CD8-positive, alpha-beta memory T cell (primary cell): ENCODE results near the gene DEUP1. TPM values are rescaled to one million over a fixed set of nuclear protein-coding genes. Genes with fewer than 3 reads are reported as not detected.

ENCODE experiments used
- CTCF ChIA-PET: fragments of 350-600 bp; sonication (Branson Sonifier 250); formaldehyde crosslinking; loops from one replicate; lab custom pipeline; 2021; ENCODE audit warnings: antibody characterized with exemption; lab: Charles Lee
- POLR2A ChIA-PET: fragments of 350-600 bp; sonication (Branson Sonifier 250); formaldehyde crosslinking; loops from one replicate; lab custom pipeline; 2021; ENCODE audit warnings: antibody characterized with exemption; lab: Charles Lee
- DNase-seq, 5 donors: peaks; one replicate each; pipeline versions ENCODE4 v3.0.0 to v3.0.0-alpha.2; 2020 to 2022; ENCODE audit warnings: mixed read lengths in 1 of 5
- H3K27ac ChIP-seq: one replicate; pipeline ENCODE4 v1.7.0; 2013; ENCODE audit warnings: low read depth, mild to moderate bottlenecking, low read length, moderate library complexity
- H3K27me3 ChIP-seq: 2 replicates; pipeline ENCODE4 v1.7.0; 2013; ENCODE audit warnings: low read length, mild to moderate bottlenecking; ENCODE audit not compliant: insufficient read depth, poor library complexity, severe bottlenecking
- H3K36me3 ChIP-seq: 2 replicates; pipeline ENCODE4 v1.7.0; 2013; ENCODE audit warnings: mild to moderate bottlenecking, low read length, moderate library complexity; ENCODE audit not compliant: insufficient read depth
- H3K4me1 ChIP-seq: 2 replicates; pipeline ENCODE4 v1.7.0; 2013; ENCODE audit warnings: mild to moderate bottlenecking, low read length, moderate library complexity; ENCODE audit not compliant: insufficient read depth
- H3K4me3 ChIP-seq: 2 replicates; pipeline ENCODE4 v1.7.0; 2013; ENCODE audit warnings: mild to moderate bottlenecking, low read length
- H3K9me3 ChIP-seq: 2 replicates; pipeline ENCODE4 v1.7.0; 2013; ENCODE audit warnings: mild to moderate bottlenecking, low read length
- H3K27ac Mint-ChIP-seq, 8 donors: one replicate each; pipeline ENCODE4 v1.8.0; 2020 to 2021; ENCODE audit warnings: mixed read lengths in 8 of 8, mild to moderate bottlenecking in 6 of 8, inconsistent platforms in 3 of 8, moderate library complexity in 3 of 8
- H3K27me3 Mint-ChIP-seq, 2 donors: one replicate each; pipeline ENCODE4 v1.8.0; 2020 to 2021; ENCODE audit warnings: mixed read lengths in 2 of 2, mild to moderate bottlenecking in 1 of 2, moderate library complexity in 1 of 2
- H3K36me3 Mint-ChIP-seq, 3 donors: one replicate each; pipeline ENCODE4 v1.8.0; 2020 to 2021; ENCODE audit warnings: mixed read lengths in 3 of 3, inconsistent platforms in 1 of 3, mild to moderate bottlenecking in 1 of 3
- H3K4me1 Mint-ChIP-seq, 3 donors: one replicate each; pipeline ENCODE4 v1.8.0; 2020 to 2021; ENCODE audit warnings: mixed read lengths in 3 of 3, inconsistent platforms in 1 of 3, mild to moderate bottlenecking in 1 of 3
- H3K4me3 Mint-ChIP-seq, 7 donors: one replicate each; pipeline ENCODE4 v1.8.0; 2020 to 2021; ENCODE audit warnings: mixed read lengths in 7 of 7, mild to moderate bottlenecking in 6 of 7, moderate library complexity in 4 of 7, inconsistent platforms in 2 of 7
- H3K9me3 Mint-ChIP-seq, 5 donors: one replicate each; pipeline ENCODE4 v1.8.0; 2020 to 2022; ENCODE audit warnings: mixed read lengths in 5 of 5, mild to moderate bottlenecking in 3 of 5, moderate library complexity in 2 of 5, inconsistent platforms in 1 of 5
- polyA plus RNA-seq: library from polyadenylated mRNA; unstranded; fragments of 300-500 nt; fragmentation: Illumina TruSeq; gene quantifications from one replicate; pipeline ENCODE4 v1.2.3, GENCODE V29; 2021
- total RNA-seq, 2 experiments: library from RNA; stranded (reverse); gene quantifications; one replicate each; pipeline ENCODE4 v1.2.3, GENCODE V29; 2021

Gene DEUP1
- total and polyA plus RNA-seq, 3 experiments from 2014 or later = not detected

- Histone ChIP-seq H3K9me3 (no peaks in the 10 kb centered on the region), H3K36me3 (no peaks in the 10 kb centered on the region), H3K4me3 (no peak overlapping the region), H3K27ac (no peak overlapping the region), H3K4me1 (no peaks in the 10 kb centered on the region), H3K27me3 (no peaks in the 10 kb centered on the region)
- peaks cover 0 to 3% (median 0%) of the 10 kb centered on the region in 3 donors for H3K36me3 Mint-ChIP-seq
- ChIA-PET POLR2A (no interaction called here), CTCF (no interaction called here)
- H3K27ac Mint-ChIP-seq = no peak overlapping the region
- no peaks in the 10 kb centered on the region for H3K4me1 Mint-ChIP-seq
- no peak for DNase-seq
- peaks cover 0 to 2% of the 10 kb centered on the region in 2 donors for H3K27me3 Mint-ChIP-seq
- H3K4me3 Mint-ChIP-seq = no peak overlapping the region
- H3K9me3 Mint-ChIP-seq = peaks cover 2 to 12% (median 3%) of the 10 kb centered on the region in 5 donors
These were observed 37.5 kb downstream of the DEUP1 start for GRCh38 chr11:93368022-93368421.

- Histone ChIP-seq H3K4me1 (no peaks in the 10 kb centered on the region), H3K27ac (no peak overlapping the region), H3K9me3 (no peaks in the 10 kb centered on the region), H3K27me3 (no peaks in the 10 kb centered on the region), H3K4me3 (no peak overlapping the region), H3K36me3 (no peaks in the 10 kb centered on the region)
- Mint-ChIP-seq H3K9me3 (peaks cover 3 to 8% (median 4%) of the 10 kb centered on the region in 5 donors), H3K36me3 (peaks cover 0 to 3% (median 0%) of the 10 kb centered on the region in 3 donors), H3K27ac (no peak overlapping the region), H3K4me1 (no peaks in the 10 kb centered on the region), H3K4me3 (no peak overlapping the region), H3K27me3 (no peaks in the 10 kb centered on the region)
- POLR2A ChIA-PET = no interaction called here
- CTCF ChIA-PET = no interaction called here
- DNase-seq = no peak
These were observed 39.7 kb downstream of the DEUP1 start for GRCh38 chr11:93370260-93370659.

GRCh38 chr11:93389737-93390136 lies 59.2 kb downstream of the DEUP1 start:
- no peaks in the 10 kb centered on the region for H3K4me1 ChIP-seq
- H3K4me3 Mint-ChIP-seq = no peak overlapping the region
- H3K27ac Mint-ChIP-seq = no peak overlapping the region
- H3K4me3 ChIP-seq = no peak overlapping the region
- H3K36me3 ChIP-seq = no peaks in the 10 kb centered on the region
- H3K36me3 Mint-ChIP-seq = no peaks in the 10 kb centered on the region
- H3K9me3 ChIP-seq = no peaks in the 10 kb centered on the region
- no peaks in the 10 kb centered on the region for H3K9me3 Mint-ChIP-seq
- POLR2A ChIA-PET = no interaction called here
- no peak for DNase-seq
- H3K4me1 Mint-ChIP-seq = no peaks in the 10 kb centered on the region
- CTCF ChIA-PET = no interaction called here
- no peaks in the 10 kb centered on the region for H3K27me3 ChIP-seq
- H3K27me3 Mint-ChIP-seq = peaks cover 3% of the 10 kb centered on the region in 2 donors
- no peak overlapping the region for H3K27ac ChIP-seq

- DNase-seq = no peak
- ChIA-PET POLR2A (no interaction called here), CTCF (no interaction called here)
- Mint-ChIP-seq H3K9me3 (peaks cover 0 to 3% (median 0%) of the 10 kb centered on the region in 5 donors), H3K4me3 (no peak overlapping the region), H3K36me3 (no peaks in the 10 kb centered on the region), H3K4me1 (no peaks in the 10 kb centered on the region), H3K27me3 (peaks cover 3% of the 10 kb centered on the region in 2 donors), H3K27ac (no peak overlapping the region)
- H3K36me3 ChIP-seq = no peaks in the 10 kb centered on the region
- no peaks in the 10 kb centered on the region for H3K27me3 ChIP-seq
- no peak overlapping the region for H3K4me3 ChIP-seq
- no peak overlapping the region for H3K27ac ChIP-seq
- no peaks in the 10 kb centered on the region for H3K9me3 ChIP-seq
- H3K4me1 ChIP-seq = no peaks in the 10 kb centered on the region
These were observed 62.3 kb downstream of the DEUP1 start for GRCh38 chr11:93392867-93393266.

GRCh38 chr11:93393386-93393785 lies 62.8 kb downstream of the DEUP1 start:
- H3K27me3 Mint-ChIP-seq = peaks cover 3% of the 10 kb centered on the region in 2 donors
- POLR2A ChIA-PET = no interaction called here
- Histone ChIP-seq H3K36me3 (no peaks in the 10 kb centered on the region), H3K4me3 (no peak overlapping the region), H3K27ac (no peak overlapping the region), H3K4me1 (no peaks in the 10 kb centered on the region), H3K9me3 (no peaks in the 10 kb centered on the region), H3K27me3 (no peaks in the 10 kb centered on the region)
- no peak overlapping the region for H3K27ac Mint-ChIP-seq
- peaks cover 0 to 3% (median 0%) of the 10 kb centered on the region in 5 donors for H3K9me3 Mint-ChIP-seq
- no peaks in the 10 kb centered on the region for H3K4me1 Mint-ChIP-seq
- H3K4me3 Mint-ChIP-seq = no peak overlapping the region
- CTCF ChIA-PET = no interaction called here
- no peak for DNase-seq
- no peaks in the 10 kb centered on the region for H3K36me3 Mint-ChIP-seq

GRCh38 chr11:93394488-93394887 lies 63.9 kb downstream of the DEUP1 start:
- Histone ChIP-seq H3K9me3 (no peaks in the 10 kb centered on the region), H3K27me3 (no peaks in the 10 kb centered on the region), H3K4me3 (no peak overlapping the region), H3K36me3 (no peaks in the 10 kb centered on the region), H3K27ac (no peak overlapping the region), H3K4me1 (no peaks in the 10 kb centered on the region)
- Mint-ChIP-seq H3K4me3 (no peak overlapping the region), H3K4me1 (no peaks in the 10 kb centered on the region), H3K27me3 (peaks cover 3% of the 10 kb centered on the region in 2 donors), H3K36me3 (no peaks in the 10 kb centered on the region), H3K9me3 (peaks cover 0 to 3% (median 0%) of the 10 kb centered on the region in 5 donors), H3K27ac (no peak overlapping the region)
- ChIA-PET CTCF (no interaction called here), POLR2A (interaction anchor here (0.8 kb wide), 1 partner anchor 1100 kb away, joined by 3 read pairs; no protein-coding TSS in a partner anchor)
- no peak for DNase-seq

- Histone ChIP-seq H3K36me3 (no peaks in the 10 kb centered on the region), H3K27me3 (no peaks in the 10 kb centered on the region), H3K4me1 (no peaks in the 10 kb centered on the region), H3K9me3 (no peaks in the 10 kb centered on the region), H3K4me3 (no peak overlapping the region), H3K27ac (no peak overlapping the region)
- H3K27me3 Mint-ChIP-seq = peaks cover 0 to 5% of the 10 kb centered on the region in 2 donors
- POLR2A ChIA-PET = no interaction called here
- CTCF ChIA-PET = no interaction called here
- H3K4me1 Mint-ChIP-seq = no peaks in the 10 kb centered on the region
- no peak for DNase-seq
- peaks cover 0 to 3% (median 2%) of the 10 kb centered on the region in 5 donors for H3K9me3 Mint-ChIP-seq
- no peak overlapping the region for H3K4me3 Mint-ChIP-seq
- no peak overlapping the region for H3K27ac Mint-ChIP-seq
- H3K36me3 Mint-ChIP-seq = no peaks in the 10 kb centered on the region
These were observed 65.8 kb downstream of the DEUP1 start for GRCh38 chr11:93396316-93396715.

- H3K9me3 ChIP-seq = no peaks in the 10 kb centered on the region
- peaks cover 0 to 2% of the 10 kb centered on the region in 2 donors for H3K27me3 Mint-ChIP-seq
- H3K4me3 Mint-ChIP-seq = no peak overlapping the region
- H3K27ac ChIP-seq = no peak overlapping the region
- no peaks in the 10 kb centered on the region for H3K36me3 Mint-ChIP-seq
- no peaks in the 10 kb centered on the region for H3K4me1 Mint-ChIP-seq
- H3K9me3 Mint-ChIP-seq = peaks cover 0 to 4% (median 0%) of the 10 kb centered on the region in 5 donors
- no peak overlapping the region for H3K4me3 ChIP-seq
- ChIA-PET POLR2A (no interaction called here), CTCF (no interaction called here)
- no peaks in the 10 kb centered on the region for H3K36me3 ChIP-seq
- no peak for DNase-seq
- no peak overlapping the region for H3K27ac Mint-ChIP-seq
- H3K4me1 ChIP-seq = no peaks in the 10 kb centered on the region
- H3K27me3 ChIP-seq = no peaks in the 10 kb centered on the region
These were observed 73.4 kb downstream of the DEUP1 start for GRCh38 chr11:93403930-93404329.
